Stimulated activated CD8-positive, alpha-beta memory T cell treated with anti-CD3 and anti-CD28 coated beads, Interleukin-12 subunit alpha, Interleukin-12 subunit beta, amount 100 ng/mL, for 24 hours (primary cell): Measurements from ENCODE around the gene NUPR1.
"Not testable (repeated sequence)": the region's sequence is repeated elsewhere in the genome, so short reads cannot be mapped to it uniquely, and the experiment has no call there.

ENCODE experiments used
- DNase-seq: peaks from one replicate; pipeline ENCODE4 v3.0.0-alpha.2; 2020; ENCODE audit errors: extremely low read depth

NUPR1 gene, protein sequence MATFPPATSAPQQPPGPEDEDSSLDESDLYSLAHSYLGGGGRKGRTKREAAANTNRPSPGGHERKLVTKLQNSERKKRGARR

DNA sequence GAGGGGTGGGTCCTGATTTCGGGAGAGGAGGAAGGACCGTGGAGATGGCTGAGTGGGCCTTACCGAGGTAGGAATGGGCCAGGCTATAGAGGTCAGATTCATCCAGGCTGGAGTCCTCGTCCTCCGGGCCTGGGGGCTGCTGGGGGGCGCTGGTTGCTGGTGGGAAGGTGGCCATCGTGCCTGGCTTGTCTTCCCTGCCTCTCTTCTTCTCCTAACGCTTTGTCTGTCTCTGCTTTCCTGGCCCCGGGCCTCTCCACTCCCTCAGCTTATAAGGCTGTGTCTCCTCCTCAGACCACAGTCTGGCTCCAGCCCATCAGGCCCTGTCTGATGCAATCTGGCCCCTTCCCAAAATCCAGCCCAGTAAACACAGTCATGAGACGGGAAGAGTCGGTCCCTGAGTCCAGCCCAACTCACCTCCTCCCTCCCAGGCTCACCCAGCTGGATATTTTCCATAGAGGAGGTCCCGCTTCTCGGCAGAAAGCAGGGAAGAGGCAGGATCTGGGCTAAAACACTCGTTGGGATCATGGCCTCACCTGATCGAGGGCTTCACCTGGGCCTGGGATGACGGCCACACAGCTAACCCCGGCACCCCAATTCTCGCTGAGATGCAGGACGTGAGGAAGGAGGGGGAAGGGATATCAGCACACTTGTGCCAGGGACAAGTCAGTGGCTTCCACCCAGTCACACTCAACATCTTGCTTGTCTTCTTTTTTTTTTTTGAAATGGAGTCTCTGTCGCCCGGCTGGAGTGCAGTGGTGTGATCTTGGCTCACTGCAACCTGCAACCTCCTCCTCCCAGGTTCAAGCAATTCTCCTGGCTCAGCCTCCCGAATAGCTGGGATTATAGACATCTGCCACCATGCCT lies at the start of gene NUPR1:
Gene NUPR1 (minus strand): TSS at position 242 of the 864 bp plus-strand sequence. CDS start 67 bp downstream, at position 175.
- DNase-seq: no peak

DNA sequence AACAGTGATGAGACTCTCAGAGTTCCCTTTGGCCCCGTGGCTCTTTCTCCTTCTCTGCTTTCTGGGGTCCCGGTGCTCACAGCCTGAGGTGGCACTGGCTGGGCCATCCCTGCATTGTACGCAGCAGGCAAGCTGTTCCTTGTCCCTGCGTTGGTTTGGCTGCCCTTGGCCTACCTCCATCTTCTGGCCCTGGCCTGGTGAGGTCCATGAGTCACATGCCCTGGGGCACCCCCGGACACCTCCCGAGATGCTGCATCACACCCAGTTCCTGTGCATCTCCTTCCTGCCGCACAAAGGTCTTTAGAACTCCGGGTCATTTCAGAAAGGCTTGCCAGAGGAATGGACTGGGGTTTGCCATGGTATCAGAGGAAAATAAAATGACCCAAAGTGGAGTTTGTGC lies 48.6 kb upstream of the NUPR1 start:
- DNase-seq: no peak

DNA sequence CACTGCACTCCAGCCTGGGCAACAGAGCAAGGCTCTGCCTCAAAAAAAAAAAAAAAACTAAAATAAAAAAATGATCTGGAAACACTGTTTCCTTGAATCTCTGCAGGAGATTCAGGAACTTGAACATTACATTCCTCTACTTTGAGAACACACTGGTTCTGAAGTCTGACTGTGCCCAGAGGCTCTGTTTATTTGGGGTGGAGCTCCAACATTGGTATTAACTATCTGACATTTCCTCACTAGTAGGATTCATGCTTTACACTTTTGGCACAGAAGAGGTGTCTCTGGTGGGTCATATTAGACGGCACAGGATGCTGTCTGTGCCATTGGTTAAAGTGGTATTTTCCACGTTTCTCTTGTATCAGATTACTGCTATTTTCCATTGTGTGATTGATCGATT lies 47.7 kb upstream of the NUPR1 start:
- no peak for DNase-seq

DNA sequence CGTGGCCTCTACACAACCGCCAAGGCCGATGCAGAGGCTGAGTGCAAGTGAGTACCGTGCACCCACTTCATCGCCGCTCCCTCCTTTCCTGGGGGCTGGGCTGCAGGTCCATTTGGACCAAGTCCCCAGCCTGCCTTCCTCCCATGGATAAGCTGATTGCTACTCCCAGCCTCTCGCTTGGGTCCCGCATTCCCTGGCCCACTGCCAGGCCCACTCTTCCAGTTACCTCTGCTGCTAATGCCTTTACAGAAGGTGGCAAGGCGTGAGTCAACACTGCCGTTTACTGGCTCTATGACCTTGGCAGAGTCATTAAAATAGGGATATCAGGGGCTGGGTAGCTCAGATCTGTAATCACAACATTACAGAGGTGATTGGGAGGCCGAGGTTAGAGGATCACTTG lies 46.9 kb upstream of the NUPR1 start:
- no peak for DNase-seq

DNA sequence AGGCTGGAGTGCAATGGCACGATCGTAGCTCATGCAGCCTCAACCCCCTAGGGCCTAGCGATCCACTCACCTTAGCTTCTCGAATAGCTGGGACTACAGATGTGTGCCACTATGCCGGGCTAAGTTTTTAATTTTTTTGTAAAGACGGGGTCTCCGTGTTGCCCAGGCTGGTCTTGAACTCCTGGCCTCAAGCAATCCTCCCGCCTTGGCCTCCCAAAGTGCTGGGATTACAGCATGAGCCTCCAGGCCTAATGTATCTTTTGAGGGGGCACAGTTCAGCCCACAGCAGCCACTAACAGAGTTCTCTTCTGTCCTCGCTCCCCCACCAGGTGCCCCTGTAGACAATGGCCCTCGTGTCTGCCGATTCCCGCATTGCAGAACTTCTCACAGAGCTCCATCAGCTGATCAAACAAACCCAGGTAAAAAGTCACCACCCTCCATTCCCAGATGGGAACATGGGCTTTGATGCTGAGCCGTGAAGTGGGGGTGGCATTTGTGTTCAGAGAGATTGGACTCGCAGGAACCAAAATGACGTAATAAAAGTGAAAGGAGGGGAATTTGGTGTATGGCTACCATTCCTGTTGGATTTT lies 42.0 kb upstream of the NUPR1 start:
- DNase-seq: no peak

DNA sequence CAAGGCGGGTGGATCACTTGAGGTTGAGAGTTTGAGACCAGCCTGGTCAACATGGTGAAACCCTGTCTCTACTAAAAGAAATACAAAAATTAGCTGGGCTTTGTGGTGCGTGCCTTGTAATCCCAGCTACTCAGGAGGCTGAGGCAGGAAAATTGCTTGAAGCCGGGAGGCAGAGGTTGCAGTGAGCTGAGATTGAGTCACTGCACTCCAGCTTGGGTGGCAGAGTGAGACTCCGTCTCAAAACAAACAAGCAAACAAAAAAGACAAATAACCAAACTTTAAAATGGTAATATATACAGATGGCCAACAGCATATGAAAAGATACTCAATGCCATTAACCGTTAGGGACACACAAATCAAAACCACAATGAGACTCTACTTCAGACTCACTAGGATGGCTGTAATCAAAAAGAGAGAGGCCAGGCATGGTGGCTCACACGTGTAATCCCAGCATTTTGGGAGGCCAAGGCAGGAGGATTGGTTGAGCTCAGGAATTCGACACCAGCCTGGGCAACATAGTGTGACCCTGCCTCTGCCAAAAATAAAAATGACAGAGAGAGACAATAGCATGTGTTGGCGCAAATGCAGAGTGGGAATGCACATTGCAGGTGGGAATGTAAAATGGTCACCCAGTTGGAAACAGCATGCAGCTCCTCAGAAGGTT lies 36.8 kb upstream of the NUPR1 start:
- DNase-seq: no peak

DNA sequence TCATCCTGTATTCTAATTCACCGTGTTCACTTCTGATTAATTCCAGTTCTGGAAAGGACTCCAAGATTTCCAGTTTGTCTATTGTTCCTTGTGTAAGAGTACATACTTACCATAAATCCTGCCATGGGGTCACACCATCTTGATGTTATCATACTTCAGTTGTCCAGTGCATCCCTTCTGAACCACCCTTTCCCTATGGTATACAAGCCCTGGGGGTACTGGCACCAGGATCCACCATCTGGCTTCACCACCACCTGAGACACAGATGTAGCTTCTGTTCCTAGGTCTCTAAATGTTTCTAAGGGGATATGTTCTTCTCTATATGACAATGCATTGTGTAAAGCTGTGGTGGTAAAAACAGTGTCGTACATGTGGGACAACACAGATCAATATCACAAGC lies 36.2 kb upstream of the NUPR1 start:
- DNase-seq: no peak

DNA sequence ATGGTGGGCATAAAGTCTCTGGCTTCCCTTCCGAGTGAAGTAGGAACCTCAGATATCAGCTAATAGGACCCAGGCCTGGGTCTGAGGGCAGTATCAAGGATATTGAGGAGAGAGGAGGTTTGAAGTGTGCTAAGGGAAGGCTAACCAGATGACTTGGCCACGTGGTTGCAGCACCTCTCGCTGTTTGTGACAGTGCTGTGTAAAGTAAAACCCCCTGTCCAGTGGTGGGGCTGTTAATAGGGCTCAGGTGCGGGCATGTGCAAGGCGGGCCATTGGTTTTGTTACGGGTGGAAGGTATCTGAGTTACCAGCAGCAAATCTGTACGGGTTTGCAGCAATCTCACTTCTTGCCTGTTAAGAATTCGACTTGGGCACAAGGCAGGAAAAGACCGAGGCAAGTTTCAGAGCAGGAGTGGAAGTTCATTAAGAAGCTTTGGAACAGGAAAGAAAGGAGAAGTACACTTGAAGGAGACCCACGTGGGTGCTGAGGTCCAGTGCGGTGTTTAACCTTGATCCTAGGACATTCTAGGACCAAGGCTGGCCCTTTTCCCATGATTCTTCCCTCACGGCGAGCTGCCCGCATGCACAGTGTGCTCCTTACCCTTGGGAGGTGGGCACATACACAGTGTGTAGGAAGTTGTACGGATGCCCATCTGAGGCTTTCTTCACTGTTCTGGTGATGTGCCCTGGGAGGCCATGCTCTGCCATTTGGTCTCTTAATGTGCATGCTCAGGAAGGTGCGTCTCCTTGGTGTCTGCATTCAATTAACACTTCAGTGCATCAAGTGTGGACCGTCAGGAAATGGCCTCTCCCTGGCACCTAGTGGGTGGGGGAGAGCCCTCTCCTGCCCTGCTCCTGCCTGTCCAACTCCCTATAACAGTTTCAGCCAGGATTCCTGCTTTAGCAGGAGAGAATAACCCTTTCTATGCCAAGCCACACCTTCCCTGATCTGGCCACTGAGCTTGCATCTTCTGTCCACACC lies 35.3 kb upstream of the NUPR1 start:
- no peak for DNase-seq

DNA sequence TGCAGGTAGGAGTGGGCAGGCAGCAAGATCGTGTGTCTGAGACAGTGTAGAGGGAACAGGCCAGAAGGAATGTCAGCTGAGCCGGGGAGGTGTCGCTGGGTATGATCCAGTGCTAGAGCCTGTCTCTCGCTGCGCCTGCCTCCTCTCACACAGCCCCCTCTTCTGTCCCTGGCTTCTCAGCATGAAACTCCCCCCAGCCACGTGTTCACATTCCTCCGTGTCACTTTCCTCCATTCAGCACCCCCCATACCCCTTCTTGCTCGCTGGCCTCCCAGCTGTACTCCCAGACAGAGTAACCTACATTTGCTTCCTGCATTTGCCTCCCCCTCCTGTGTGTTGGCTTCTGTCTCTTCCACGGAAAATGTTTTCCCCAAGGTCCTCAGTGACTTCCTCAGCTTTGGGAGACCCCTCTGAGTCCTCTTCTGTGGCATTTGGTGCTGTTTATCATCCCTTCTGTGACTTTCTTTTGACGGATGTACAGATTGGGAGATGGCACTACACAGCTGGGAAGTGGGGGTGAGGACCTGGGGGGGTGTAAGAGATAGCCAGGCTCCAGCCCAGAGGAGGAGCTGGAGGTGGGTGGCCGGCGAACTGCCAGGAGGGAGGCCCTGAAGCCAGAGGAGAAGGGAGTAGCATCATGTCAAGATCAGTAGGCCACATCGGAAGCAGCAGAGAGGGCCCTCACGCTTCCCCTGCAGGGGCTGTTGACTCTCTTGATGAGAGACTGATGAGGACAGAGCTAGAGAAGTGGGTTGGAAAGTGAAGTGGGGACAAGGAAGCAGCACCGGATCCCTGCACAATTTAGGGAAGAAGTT lies 34.1 kb upstream of the NUPR1 start:
- DNase-seq: no peak

DNA sequence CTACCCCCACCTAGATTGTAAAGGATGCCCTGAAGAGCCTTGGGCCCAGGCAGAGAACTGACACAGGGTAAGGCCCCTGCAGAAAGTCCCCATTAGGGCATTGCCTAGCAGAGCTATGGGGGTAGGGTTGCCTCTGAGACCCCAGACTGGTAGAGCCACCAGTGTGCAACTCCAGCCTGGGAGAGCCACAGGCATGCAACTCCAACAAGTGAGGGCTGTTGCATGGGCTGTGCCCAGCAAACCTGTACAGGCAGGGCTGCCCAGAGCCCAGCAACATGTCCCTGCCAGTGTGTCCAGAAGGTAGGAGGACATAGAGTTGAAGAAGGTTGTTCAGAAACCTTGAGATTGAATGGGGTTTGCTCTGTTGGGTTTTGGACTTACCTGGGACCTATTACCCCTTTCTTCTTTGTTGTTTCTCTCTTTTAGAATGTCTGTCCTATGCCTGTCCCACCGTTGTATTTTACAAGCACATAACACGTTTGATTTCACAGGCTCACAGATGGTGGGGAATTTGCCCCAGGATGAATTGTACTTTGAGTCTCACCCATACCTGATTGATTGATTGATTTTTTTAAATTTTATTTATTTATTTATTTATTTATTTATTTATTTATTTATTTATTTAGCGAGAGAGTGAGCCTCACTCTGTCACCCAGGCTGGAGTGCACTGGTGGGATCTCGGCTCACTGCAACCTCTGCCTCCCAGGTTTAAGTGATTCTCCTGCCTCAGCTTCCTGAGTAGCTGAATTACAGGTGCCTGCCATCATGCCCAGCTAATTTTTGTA lies 31.4 kb upstream of the NUPR1 start:
- DNase-seq: no peak

DNA sequence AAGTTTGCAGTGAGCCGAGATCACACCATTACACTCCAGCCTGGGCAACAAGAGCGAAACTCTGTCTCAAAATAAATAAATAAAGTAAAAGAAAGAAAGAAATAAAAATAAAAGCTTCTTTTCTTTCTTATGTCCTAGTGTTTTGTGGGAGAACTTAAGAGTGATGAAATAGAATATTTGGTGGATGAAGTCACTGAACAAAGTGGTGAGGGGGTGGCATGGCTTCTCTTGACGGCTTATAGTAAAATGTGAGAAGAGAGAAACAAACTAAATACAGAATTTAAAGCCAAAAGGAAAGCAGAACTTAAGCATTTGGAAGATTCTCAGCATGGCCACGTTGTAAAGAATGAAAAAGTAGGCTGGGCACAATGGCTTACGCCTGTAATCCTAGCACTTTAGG lies 30.2 kb upstream of the NUPR1 start:
- no peak for DNase-seq

DNA sequence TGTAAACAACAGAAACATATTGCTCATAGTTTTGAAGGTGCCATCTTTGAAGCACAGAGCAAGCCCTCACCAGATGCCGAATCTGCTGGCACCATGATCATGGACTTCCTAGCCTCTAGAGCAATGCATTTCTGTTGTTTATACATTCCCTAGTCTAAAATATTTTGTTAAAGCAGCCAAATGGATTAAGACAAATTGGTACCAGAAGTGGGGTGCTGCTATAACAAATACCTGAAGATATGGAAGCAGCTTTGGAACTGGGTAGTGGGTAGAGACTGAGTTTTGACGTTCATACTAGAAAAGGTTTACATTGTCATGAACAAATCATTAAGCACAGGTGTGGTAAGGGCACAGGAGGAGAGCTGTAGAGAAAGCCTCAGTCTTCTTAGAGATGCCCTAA lies 28.5 kb upstream of the NUPR1 start:
- DNase-seq: no peak

DNA sequence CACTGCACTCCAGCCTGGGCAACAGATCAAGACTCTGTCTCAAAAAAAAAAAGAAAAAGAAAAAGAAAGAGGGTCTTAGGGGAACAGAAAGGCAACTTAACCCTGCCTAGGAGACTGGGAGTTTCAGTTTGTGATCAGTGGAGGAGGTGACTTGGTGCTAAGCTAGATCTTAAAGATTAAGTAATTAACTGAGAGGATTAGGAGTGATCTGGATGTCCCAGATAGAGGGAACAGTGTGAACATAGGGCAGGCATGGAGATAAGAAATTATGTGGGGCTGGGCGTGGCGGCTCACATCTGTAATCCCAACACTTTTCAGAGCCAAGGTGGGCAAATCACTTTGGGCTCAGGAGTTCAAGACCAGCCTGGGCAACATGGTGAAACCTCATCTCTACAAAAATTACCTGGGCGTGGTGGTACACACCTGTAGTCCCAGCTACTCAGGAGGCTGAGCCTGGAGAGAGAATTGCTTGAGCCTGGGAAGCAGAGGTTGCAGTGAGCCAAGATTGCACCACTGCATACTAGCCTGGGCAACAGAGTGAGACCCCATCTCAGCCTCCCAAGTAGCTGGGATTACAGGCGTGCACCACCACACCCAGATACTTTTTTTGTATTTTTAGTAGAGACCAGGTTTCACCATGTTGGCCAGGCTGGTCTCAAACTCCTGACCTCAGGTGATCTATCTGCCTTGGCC lies 27.6 kb upstream of the NUPR1 start:
- DNase-seq: not testable (repeated sequence)

DNA sequence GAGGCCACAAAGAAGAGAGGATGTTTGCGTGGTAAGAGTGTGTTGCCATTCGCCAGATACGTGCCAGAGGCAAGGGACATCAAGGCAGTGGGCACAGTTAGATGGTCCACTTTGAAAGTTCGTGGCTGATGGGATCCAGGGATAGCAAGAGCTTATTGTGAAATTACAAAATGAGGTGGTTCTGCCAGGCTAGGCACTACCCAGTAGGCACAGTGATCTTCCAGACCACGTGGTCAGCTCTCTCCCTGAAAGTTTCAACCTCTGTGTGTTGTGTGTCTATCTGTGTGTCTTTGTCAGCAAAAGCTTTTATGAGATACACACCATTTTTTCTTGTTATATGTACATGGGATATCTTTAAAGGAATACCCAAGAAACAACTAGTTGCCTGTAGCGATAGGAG lies 24.4 kb upstream of the NUPR1 start:
- no peak for DNase-seq

DNA sequence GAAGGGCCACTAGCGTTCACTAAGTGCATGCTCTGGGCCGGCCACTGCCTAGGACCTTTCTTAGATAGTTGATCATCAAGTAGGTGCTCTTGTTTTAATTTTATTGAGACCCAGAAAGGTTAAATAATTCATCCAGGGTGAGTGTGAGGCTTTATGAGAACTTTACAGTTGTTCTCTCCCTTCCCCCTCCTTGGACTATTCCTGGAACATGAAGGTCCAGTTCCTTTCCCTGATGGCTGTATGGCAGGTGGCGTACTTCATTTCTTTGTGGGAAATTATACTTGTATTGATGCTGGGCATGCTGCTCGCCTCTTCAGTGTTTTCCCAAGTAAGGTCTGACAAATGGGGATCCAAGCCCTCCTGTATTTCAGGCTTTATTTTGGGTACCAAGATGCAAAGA lies 23.4 kb upstream of the NUPR1 start:
- no peak for DNase-seq

DNA sequence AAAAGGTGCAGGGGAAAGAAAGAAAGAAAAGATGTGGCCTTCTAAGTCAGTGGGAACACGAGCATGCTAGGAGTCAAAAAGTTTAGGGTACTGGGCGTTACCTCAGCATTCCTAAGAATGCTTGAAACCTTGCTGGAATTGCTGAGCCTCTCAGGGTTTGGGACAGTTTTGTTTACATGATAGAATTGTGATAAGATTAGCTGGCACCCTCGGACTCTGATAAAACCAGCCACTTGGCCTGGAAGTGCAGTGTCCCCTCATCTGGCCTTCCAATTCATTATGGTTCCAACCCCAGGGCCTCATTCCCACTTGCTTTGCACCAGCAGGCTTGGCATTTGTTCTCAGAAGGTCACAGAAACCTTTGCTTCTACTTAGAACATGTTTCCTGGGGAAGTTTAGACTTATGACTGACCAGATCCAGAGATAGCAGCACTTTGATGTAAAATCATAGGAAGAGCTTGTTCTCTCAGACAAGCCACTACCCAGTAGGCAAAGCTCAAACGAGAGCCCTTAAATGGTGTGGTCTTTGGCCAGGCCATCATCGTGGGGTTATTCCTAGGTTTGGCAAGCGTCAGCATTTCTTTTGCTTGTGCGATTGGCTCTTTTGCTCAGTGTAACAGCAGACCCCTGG lies 22.9 kb upstream of the NUPR1 start:
- no peak for DNase-seq

DNA sequence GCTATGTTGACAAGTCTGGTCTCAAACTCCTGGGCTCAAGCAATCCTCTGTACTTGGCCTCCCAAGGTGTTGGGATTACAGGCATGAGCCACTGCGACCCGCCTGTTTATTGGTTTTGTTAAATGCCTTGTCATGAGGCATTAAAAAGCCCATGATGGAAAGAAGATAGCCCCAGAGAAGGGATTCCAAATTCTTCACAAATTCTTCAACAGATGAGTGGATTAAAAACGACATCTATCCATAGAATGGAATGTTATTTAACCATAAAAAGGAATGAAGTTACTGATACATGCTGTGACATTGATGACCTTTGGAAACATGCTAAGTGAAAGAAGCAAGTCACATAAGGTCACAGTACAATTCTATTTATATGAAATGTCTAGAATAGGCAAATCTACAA lies 19.7 kb upstream of the NUPR1 start:
- no peak for DNase-seq

DNA sequence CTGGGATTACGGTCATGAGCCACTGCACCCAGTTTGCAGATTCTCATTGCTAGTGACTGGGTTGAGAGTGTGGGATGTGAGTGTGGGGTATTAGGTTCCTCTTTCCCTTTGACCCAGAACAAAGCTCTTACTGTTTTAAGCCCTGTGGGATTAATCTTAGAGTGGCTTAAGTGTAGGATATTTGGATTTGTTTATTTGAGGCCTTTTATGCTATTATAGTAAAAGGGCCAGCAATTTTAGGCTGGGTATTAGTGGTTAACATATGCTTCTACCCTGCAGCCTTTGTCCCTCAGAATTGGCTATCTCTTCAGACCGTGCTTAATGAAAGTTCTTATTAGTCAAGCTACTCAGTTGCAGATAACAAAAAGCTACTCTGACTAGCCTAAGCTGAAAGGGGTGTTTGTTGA lies 18.1 kb upstream of the NUPR1 start:
- DNase-seq: no peak

DNA sequence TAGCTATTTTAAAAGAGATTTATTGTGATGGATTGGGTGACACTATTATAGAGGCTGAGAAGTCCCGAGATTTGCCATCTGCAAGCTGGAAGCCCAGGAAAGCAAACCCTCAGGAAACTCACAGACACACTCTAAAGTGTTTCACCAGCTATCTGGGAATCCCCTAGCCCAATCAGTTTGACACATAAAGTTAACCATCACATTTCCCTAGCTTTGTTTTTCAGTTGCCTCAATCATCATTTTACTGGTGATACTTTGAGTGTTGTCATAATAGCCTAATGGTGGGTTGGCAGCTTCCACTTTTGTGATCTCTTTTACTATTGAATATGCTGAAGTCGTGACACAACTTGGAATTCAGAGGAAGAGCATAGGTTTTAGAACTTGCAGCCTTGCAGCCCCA lies 16.8 kb upstream of the NUPR1 start:
- no peak for DNase-seq
